Measurements from ENCODE around the gene TCEA2.

Gene TCEA2

DNA sequence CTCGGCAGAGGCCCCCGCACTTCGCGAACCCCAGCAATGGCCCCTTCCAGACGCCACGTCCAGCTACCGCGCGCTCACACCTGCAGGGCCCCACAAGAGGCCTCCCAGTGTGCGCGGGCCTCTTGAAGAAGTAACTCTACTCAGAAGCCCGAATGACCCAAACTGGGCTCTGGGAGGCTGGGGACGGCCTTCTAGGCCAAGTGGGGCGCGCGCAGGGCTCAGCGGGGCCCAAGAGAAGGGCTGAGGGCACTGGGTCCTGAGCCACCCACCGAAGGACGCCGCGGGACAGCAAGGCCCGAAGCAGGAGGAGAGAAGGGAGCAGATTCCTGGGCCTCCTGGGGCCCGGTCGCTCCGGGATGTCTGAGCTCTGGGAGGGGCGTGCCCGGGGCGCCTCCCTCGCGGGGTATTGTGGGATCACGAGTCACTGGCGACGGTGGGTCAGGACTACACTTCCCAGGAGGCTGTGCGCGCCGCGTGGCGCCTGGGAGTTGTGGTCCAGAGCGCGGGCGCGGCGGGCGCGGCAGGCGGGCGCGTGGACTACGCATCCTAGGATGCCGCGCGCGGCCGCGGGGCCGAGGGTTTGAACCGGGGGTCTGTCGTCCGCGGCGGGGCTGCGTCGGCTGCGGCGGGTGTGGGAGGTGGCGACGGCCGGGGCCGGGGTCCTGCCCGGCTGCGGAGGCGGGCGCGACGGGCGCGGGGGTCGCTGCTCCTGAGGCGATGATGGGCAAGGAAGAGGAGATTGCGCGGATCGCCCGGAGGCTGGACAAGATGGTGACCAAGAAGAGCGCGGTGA, at the start of gene TCEA2:
TSS of gene TCEA2 (plus strand) at position 603 of the 793 bp plus-strand sequence. CDS start at position 718, 115 bp downstream.
- CTCF ChIA-PET, result interaction anchor here (0.8 to 1.4 kb wide), 2 partner anchors 24 to 82 kb away, joined by 5 read pairs; partner anchors contain the start of gene PRPF6
- TF ChIP-seq LEF1 (IDR thresholded peaks at IDR 0.05; ENCODE audit: borderline replicate concordance) (no peak), SP1 (IDR thresholded peaks at IDR 0.05) (no peak), ELF4 (IDR thresholded peaks at IDR 0.05) (peak; percentile 73; the same call in 1 of the 2 replicates), TARDBP (IDR thresholded peaks at IDR 0.05) (no peak)
- POLR2A ChIA-PET, result interaction anchor here (0.6 to 1.9 kb wide), 23 partner anchors 9 to 93 kb away, joined by 3 to 38 read pairs (median 4); partner anchors contain the start of genes OPRL1, RGS19 and SAMD10
- DNase-seq (ENCODE audit: extremely low spot score), result peak; percentile 95

DNA sequence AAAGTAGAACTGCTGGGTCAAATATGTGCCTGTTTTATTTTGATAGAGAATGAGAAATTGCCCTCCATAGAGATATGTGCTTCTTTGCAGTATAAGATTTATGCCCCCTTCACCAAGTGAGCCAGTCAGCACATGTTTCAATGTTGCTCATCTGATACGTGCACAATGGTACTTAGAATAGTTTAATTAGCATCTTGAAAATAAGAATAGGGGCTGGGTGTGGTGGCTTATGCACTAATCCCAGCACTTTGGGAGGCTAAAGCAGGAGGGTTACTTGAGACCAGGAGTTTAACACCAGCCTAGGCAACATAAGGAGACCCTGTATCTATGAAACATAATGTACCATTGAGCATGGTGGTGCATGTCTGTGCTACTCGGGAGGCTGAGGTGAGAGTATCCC, 47.4 kb upstream of the TCEA2 start:
- DNase-seq (ENCODE audit: extremely low spot score), result no peak
- CTCF ChIA-PET, result no interaction called here
- POLR2A ChIA-PET, result no interaction called here
- TF ChIP-seq LEF1 (IDR thresholded peaks at IDR 0.05; ENCODE audit: borderline replicate concordance) (no peak), FOXM1 (IDR thresholded peaks at IDR 0.05; ENCODE audit: borderline replicate concordance) (no peak), HDGF (IDR thresholded peaks at IDR 0.05; ENCODE audit: borderline replicate concordance) (no peak), TARDBP (IDR thresholded peaks at IDR 0.05) (no peak), ELF4 (IDR thresholded peaks at IDR 0.05) (no peak), FOXK2 (IDR thresholded peaks at IDR 0.05) (no peak), NFRKB (IDR thresholded peaks at IDR 0.05) (no peak), SUZ12 (IDR thresholded peaks at IDR 0.05) (no peak), FOXA1 (IDR thresholded peaks at IDR 0.05) (no peak), L3MBTL2 (conservative IDR thresholded peaks at IDR 0.05) (no peak), CTBP1 (IDR thresholded peaks at IDR 0.05; ENCODE audit: borderline replicate concordance) (no peak), ARNT (IDR thresholded peaks at IDR 0.05) (no peak), ZNF384 (IDR thresholded peaks at IDR 0.05) (no peak), SP1 (IDR thresholded peaks at IDR 0.05) (no peak), BHLHE40 (IDR thresholded peaks at IDR 0.05; ENCODE audit: borderline replicate concordance) (no peak)
- TF ChIP-seq, protein P1, sequence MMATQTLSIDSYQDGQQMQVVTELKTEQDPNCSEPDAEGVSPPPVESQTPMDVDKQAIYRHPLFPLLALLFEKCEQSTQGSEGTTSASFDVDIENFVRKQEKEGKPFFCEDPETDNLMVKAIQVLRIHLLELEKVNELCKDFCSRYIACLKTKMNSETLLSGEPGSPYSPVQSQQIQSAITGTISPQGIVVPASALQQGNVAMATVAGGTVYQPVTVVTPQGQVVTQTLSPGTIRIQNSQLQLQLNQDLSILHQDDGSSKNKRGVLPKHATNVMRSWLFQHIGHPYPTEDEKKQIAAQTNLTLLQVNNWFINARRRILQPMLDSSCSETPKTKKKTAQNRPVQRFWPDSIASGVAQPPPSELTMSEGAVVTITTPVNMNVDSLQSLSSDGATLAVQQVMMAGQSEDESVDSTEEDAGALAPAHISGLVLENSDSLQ (IDR thresholded peaks at IDR 0.05), result no peak

DNA sequence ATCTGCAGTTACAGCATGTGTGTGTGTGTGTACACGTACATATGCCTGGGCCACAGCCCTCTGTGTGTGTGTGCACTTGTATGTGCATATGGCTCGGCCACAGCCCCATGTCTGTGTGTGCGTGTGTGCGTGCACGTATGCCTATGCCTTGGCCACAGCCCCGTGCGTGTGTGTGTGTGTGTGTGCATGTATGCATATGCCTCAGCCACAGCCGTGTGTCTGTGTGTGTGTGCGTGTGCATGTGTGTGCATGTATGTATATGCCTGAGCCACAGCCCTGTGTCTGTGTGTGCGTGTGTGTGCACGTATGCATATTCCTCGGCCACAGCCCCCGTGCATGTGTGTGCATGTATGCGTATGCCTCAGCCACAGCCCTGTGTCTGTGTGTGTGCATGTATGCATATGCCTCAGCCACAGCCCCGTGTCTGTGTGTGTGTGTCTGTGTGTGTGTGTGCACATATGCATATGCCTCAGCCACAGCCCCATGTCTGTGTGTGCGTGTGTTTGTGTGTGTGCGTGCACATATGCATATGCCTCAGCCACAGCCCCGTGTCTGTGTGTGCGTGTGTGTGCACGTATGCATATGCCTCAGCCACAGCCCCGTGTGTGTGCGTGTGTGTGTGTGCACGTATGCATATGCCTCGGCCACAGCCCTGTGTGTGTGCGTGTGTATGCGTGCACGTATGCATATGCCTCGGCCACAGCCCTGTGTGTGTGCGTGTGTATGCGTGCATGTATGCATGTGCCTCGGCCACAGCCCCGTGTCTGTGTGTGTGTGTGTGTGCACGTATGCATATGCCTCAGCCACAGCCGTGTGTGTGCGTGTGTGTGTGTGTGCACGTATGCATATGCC, 41.6 kb upstream of the TCEA2 start:
- no peak for DNase-seq (ENCODE audit: extremely low spot score)
- ChIA-PET CTCF (no interaction called here), POLR2A (no interaction called here)
- TF ChIP-seq L3MBTL2 (conservative IDR thresholded peaks at IDR 0.05), result no peak
- TF ChIP-seq LEF1 (IDR thresholded peaks at IDR 0.05; ENCODE audit: borderline replicate concordance), result no peak
- TF ChIP-seq FOXA1 (IDR thresholded peaks at IDR 0.05), result no peak
- no peak for TF ChIP-seq HDGF (IDR thresholded peaks at IDR 0.05; ENCODE audit: borderline replicate concordance)
- no peak for TF ChIP-seq TARDBP (IDR thresholded peaks at IDR 0.05)
- no peak for TF ChIP-seq CTBP1 (IDR thresholded peaks at IDR 0.05; ENCODE audit: borderline replicate concordance)
- TF ChIP-seq FOXK2 (IDR thresholded peaks at IDR 0.05), result no peak
- TF ChIP-seq FOXM1 (IDR thresholded peaks at IDR 0.05; ENCODE audit: borderline replicate concordance), result no peak
- TF ChIP-seq NFRKB (IDR thresholded peaks at IDR 0.05), result no peak
- no peak for TF ChIP-seq ARNT (IDR thresholded peaks at IDR 0.05)
- no peak for TF ChIP-seq ELF4 (IDR thresholded peaks at IDR 0.05)
- TF ChIP-seq SP1 (IDR thresholded peaks at IDR 0.05), result no peak
- no peak for TF ChIP-seq ZNF384 (IDR thresholded peaks at IDR 0.05)
- TF ChIP-seq, protein P1 (IDR thresholded peaks at IDR 0.05), result no peak
- TF ChIP-seq SUZ12 (IDR thresholded peaks at IDR 0.05), result no peak
- TF ChIP-seq BHLHE40 (IDR thresholded peaks at IDR 0.05; ENCODE audit: borderline replicate concordance), result no peak

DNA sequence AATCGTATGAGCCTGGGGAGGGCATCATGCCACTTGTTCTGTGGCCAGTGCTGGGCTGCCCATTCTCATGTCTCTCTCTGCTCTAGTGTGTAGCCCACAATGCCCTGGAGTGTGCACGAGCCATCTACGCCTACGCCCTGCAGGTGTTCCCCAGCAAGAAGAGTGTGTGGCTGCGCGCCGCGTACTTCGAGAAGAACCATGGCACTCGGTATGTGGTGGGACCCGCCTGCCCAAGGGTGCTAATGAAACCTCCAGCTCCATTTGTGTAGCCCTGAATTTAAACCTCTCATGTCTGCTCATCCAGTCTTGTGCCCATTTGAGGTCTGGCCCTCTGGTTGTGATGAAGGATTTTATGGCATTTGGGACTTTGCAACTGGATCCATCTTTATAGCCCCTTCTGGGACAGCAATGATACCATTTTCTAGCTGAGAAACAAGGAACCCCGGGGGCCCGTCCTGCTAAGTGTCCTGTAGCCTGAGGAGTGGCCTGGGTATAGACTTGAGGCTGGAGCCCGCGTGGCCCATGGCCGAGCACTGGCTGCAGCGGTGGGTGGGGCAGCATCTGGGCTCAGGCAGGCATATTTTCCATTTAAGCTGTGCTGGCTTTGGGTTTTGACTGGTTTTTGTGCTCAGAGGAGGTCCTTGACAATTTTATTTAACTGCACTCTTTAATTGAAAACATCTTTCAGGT, 40.2 kb upstream of the TCEA2 start:
- ChIA-PET CTCF (no interaction called here), POLR2A (no interaction called here)
- TF ChIP-seq FOXK2 (IDR thresholded peaks at IDR 0.05), result no peak
- no peak for TF ChIP-seq FOXA1 (IDR thresholded peaks at IDR 0.05)
- TF ChIP-seq ZNF384 (IDR thresholded peaks at IDR 0.05), result no peak
- TF ChIP-seq TARDBP (IDR thresholded peaks at IDR 0.05), result no peak
- no peak for TF ChIP-seq NFRKB (IDR thresholded peaks at IDR 0.05)
- no peak for TF ChIP-seq LEF1 (IDR thresholded peaks at IDR 0.05; ENCODE audit: borderline replicate concordance)
- TF ChIP-seq, protein P1 (IDR thresholded peaks at IDR 0.05), result no peak
- no peak for TF ChIP-seq SUZ12 (IDR thresholded peaks at IDR 0.05)
- TF ChIP-seq HDGF (IDR thresholded peaks at IDR 0.05; ENCODE audit: borderline replicate concordance), result no peak
- TF ChIP-seq L3MBTL2 (conservative IDR thresholded peaks at IDR 0.05), result no peak
- no peak for TF ChIP-seq BHLHE40 (IDR thresholded peaks at IDR 0.05; ENCODE audit: borderline replicate concordance)
- no peak for TF ChIP-seq SP1 (IDR thresholded peaks at IDR 0.05)
- no peak for TF ChIP-seq ARNT (IDR thresholded peaks at IDR 0.05)
- no peak for DNase-seq (ENCODE audit: extremely low spot score)

All from HEK293T (cell line).